K562 treated with DMSO at 1 percent for 4 hours (cell line): ENCODE measurements around the gene RAB33A. TPM values are rescaled to one million over a fixed set of nuclear protein-coding genes. Genes with fewer than 3 reads are reported as not detected.

Source experiments
- total RNA-seq: library from RNA; unstranded; fragments of 300-600 nt; gene quantifications from 2 replicates; pipeline ENCODE4 v1.2.3, GENCODE V29; 2022; ENCODE audit not compliant: insufficient read depth

The RAB33A gene
- total RNA-seq: not detected in 2 replicates

GRCh38 chrX:130171446-130172126 lies at the start of gene RAB33A:
RAB33A (plus strand) TSS chrX:130171962; CDS start chrX:130172063, 101 bp downstream.

DNA sequence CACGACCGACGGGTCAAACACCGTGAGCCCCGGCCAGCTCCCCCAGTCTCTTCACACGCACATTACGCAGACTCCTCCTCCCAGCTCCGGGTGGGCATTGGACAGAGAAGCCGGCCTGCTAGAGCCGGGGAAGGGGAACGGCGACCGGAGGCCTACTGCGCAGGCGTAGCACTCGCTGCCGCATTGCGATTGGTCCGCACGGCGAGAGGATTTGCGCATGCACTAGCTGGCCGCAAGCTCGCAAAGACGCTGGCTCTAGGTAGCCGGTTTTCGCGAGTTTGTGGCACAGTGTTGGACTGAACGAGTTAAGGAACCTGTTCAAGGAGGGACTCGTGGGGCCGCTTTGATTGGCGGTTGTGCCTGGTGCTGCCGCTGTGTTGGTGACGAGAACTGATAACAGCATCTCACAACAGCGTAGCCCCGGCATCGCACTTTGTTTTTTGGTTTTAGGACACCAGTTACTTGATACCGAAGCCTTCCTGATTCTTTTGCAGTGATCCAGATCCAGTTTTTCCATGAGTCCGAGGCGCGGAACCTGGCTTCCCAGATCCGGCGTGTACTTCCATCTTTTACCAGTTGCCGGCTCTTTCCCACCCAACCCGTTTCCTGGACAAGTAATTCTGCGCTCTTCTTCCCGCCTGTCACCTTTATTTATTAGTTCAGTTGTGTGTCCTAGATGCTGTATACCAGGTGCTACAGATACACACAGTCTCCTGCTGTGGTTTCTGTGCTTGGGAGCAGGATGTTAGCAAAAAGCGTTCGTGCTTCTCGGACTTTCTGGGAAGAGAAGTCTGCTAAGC lies 5.9 kb upstream of the RAB33A start, which contains the start of gene AIFM1:
Gene AIFM1 (minus strand): TSS at position 139 of the 800 bp plus-strand sequence. CDS start 185 bp downstream, outside the sequence.

Other genes starting within 250 kb of the RAB33A start
- gene BCORL1, start 189.3 kb upstream of the RAB33A start, total RNA-seq: 14.9 and 18.4 TPM in 2 replicates
- 31.9 and 39.4 TPM in 2 replicates for gene ELF4, start 61.5 kb upstream of the RAB33A start, total RNA-seq
- gene AIFM1, start 6.1 kb upstream of the RAB33A start, total RNA-seq: 69.7 and 79.6 TPM in 2 replicates
- 2.6 and 2.9 TPM in 2 replicates for gene ZNF280C, start 96.9 kb downstream of the RAB33A start, total RNA-seq
- 9.3 and 10.8 TPM in 2 replicates for gene SLC25A14, start 168.0 kb downstream of the RAB33A start, total RNA-seq
- gene GPR119, start 213.7 kb downstream of the RAB33A start, total RNA-seq: not detected in 2 replicates
- gene RBMX2, start 230.0 kb downstream of the RAB33A start, total RNA-seq: 22.5 and 25.1 TPM in 2 replicates